Measurements from ENCODE around the gene KCNJ6. TPM values are rescaled to one million over a fixed set of nuclear protein-coding genes. Genes with fewer than 3 reads are reported as not detected.
A peak's percentile ranks its signal among the peaks of the same experiment; 100 is the strongest.
"Not testable (repeated sequence)": the region's sequence is repeated elsewhere in the genome, so short reads cannot be mapped to it uniquely, and the experiment has no call there.

Gene KCNJ6
- polyA plus RNA-seq, 1 donor, result 2.1 TPM

DNA sequence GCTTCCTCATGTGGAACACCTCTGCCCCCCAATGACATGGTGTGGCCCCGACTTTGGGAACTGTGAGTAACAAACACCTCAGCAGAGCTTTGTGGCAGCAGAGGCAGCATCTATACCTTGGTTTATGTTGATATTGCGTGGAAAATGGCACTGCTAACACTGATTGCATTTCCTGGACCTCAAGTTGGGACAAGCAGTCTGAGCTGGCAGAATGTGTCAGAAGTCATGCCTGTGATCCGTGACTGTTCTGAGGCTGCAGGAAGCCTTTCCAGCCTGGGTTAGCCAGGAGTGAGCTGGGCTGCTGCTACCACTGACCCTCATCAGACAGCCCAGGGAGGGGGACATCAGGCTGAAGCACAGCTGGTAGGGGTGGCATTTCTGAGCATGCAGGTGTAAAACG is 268.5 kb downstream of the KCNJ6 start:
- no peak for DNase-seq (ENCODE audit: low read depth)

DNA sequence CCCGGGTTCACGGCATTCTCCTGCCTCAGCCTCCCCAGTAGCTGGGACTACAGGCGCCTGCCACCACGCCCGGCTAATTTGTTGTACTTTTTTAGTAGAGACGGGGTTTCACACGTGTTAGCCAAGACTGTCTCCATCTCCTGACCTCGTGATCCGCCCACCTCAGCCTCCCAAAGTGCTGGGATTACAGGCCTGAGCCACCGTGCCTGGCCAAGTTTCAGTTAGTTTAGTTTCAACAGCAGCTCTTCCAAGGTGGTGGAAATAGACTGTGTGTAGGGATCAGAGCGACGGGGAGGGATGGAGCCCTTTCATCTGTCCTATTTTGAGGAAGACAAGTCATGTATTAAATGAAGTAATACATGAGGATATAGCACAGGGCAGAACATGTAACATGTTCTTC is 269.5 kb downstream of the KCNJ6 start:
- not testable (repeated sequence) for DNase-seq (ENCODE audit: low read depth)

DNA sequence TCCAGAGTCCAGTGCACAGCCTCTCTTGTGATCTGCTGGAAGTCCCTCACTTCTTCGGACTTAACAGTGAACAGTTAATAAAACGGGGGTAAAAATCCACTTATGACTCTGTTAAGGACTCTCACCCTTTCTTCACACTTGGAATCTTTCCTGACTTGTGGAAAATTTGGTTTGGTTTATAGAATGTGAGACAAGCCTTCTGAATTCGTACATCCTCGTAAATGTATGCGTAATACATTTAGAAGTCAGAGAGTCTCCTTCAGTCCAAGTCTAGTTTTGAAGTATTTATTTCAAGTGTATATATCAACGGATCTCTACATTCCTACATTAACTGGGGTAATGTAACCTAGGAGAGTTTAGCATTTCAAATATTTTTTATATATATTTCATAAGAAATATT is 270.4 kb downstream of the KCNJ6 start:
- DNase-seq (ENCODE audit: low read depth), result no peak

DNA sequence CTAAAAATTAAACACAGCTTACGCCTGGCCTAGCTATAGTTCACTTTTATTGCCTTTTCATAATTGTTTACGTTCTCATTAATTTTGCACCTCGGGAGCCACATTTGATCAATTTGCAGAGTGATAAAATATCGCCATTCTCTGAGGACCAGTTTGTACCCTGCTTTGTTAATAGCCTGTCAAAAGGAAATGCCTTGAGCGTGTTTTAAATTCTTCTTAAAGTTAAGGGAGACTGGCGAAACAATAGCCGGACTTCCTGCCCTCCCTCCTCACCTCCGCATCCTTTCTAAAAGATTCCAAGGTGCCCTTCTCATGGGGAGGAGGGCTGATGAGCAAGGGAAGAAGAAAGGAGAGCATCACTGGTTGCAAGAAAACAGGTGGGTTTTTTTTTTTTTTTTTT is 271.6 kb downstream of the KCNJ6 start:
- DNase-seq (ENCODE audit: low read depth), result no peak

DNA sequence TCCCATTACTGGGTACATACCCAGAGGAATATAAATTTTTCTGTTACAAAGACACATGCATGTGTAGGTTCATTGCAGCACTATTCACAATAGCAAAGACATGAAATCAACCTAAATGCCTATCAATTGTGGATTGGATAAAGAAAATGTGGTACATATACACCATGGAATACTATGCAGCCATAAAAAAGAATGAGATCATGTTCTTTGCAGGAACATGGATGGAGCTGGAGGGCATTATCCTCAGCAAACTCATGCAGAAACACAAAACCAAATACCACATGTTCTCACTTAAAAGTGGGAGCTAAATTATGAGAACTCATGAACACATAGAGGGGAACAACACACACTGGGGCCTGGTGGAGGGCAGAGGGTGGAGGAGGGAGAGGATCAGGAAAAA is 272.4 kb downstream of the KCNJ6 start:
- not testable (repeated sequence) for DNase-seq (ENCODE audit: low read depth)

DNA sequence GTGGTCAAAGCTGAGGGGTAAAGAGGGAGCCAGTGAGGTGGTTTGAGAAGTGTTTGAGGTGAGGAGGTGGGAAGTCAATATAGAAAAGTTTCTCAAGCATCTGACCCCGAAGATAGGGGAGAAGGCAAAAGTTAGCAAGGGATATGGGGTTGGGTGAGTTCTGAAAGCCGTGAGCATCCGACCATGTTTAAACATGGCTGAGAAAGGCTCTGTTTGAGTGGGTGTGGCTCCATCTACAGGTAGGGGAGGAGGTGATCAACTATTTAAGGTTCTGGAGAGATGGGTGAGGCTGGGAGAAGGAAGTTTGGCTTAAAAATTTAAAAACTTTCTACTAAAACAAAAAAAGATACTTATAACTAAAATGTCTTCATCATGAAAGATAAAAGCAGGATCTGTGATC is 273.8 kb downstream of the KCNJ6 start:
- DNase-seq (ENCODE audit: low read depth), result no peak

DNA sequence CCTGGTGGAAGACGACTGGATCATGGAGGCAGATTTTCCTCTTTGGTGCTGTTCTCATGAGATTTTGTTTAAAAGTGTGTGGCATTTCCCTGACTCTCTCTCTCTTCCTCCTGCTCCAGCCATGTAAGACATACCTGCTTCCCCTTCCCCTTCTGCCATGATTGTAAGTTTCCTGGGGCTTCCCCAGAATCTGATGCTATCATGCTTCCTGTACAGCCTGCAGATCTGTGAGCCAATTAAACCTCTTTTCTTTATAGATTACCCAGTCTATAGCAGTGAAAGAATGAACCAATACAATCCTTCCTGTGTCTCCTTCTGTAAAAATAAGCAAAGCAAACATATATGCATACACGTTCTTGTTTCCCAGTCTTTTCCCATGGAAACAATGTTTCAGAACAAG is 276.5 kb downstream of the KCNJ6 start:
- DNase-seq (ENCODE audit: low read depth), result no peak

DNA sequence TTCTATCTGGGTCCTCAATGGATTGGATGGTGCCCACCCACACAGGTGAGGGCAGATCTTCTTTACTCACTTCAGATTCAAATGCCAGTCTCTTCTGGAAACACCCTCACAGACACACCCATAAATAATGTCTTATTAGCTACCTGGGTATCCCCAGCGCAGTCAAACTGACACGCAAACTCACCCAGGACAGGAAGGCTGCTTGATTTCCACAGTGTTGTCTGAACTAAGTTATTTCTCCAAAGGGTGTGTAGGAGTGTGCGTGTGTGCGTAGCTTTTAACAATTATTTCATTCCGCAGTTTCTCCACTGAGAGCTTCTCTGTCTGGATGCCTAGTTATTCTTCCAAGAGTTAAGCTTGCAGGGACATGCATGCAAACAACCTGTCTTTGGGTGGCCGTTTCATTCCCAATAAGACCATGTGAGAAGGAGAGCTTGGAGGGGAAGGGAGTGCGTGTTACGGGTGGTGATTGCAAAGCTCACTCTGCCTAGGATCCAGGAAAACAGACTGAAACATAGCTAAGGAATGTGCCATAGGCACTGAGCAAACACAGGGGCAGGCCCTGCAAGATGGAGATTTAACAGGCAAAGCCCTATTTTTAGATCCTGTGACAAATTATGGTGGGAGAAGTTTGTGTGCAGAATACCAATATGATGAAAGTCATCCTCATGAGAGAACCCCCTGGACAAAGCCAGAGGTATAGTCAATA is 280.0 kb downstream of the KCNJ6 start:
- no peak for DNase-seq (ENCODE audit: low read depth)

DNA sequence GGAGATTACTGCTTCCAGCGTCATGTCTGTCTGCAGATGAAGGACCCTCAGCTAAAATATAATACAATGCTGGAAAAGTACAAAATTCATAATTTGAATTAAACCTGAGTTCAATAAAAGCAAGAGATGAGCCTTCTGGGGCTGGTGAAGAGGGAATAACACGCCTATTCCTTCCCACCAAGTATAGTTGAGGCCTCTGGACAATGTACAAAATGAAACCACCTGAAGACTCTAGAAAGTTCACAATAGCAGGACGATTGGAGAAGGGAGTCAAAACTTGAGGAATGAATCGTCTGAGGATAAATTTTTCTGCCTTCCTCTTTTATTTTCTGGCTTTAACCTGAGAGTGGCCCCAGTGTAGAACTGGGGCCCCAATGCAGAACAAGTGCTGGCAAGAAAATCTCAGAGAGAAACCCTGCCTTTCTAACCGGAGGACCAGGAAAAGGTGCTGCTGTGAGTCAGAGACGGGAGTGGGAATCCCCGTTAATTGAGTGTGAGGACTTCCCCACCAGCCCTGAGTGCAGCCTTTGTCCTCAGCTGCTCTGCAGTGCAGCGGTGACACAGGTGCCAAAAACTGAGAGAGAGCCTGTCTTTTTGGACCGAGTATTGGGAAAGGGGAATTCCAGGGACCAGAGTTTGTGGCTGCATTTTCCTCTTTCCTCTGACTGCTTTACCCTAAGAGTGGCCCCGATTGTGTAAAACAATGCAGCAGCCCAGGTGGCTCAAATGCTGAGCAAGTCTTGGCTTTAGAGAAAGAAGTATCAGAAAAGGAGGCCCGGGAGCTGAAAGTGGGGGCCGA is 284.7 kb downstream of the KCNJ6 start:
- peak; percentile 5 for DNase-seq (ENCODE audit: low read depth)

DNA sequence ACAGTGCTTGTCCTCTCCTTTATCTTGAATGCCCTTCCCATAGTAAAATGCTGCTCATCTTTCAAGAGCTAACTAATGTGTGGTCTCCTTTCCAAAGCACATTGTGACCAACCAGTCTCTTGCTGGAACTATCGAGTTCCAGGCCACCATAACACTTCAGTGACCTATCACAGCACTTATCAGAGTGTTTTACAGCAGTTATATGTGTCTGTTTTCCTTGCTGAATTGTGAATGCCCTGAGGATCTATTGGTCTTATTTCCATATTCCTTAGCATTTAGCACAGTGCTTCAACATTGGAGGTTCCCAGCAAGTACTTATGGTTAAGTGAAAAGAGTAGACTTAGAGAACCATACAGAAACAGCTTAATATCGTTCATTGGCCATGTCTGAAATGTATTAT is 285.4 kb downstream of the KCNJ6 start:
- DNase-seq (ENCODE audit: low read depth), result no peak

DNA sequence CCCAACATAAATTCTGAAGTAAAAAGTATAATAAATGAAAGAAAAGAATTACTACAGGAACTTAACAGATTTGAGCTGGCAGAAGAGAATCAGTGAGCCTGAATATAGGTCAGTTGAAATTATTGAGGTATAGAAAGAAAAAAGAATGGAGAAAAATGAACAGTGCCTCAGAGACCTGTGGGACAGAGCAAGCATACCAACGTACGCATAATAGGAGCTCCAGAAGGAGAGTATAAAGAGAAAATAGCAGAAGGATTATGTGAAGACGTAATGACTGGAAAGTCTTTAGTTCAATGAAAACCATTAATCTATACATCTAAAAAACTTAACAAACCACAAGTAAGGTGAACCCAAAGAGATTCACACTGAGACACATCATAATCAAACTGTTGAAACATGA is 287.9 kb downstream of the KCNJ6 start:
- no peak for DNase-seq (ENCODE audit: low read depth)

DNA sequence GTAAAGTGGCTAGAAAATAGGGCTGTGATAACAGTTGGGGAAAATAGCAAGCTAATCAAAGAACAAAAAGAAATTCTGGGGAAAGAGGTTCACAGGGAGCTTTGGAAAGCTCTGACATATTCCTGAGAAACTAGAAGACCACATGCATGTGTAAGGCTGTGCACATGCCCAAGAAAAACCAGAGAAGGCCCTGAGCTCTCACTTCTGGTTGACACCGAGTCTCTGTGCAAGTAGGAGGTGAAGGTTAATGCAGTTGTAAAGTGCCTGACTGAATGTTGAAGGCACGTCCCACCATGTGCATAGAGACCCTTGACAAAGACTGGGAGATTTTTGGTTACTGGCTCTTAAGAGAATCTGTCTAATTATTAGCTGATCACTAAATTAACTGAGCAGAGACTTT is 288.7 kb downstream of the KCNJ6 start:
- DNase-seq (ENCODE audit: low read depth), result no peak

DNA sequence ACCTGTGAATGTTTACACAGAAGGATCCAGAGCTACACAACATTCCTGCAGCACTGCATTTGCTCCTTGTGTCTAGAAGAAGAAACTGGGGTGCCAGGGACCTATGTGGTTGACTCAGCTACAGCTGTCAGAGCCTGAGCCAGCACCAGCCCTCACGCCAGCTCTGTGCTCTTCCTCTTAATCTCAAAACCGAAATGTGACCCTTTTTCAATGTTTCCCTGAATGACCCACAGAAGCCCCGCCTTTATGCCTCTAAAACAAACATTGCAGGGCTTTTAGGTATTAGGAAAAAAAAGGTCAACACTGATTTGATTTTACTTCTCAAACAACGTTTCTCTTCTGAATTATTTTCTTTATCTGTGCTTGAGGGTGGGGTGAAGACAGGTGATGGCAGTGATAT is 289.2 kb downstream of the KCNJ6 start:
- DNase-seq (ENCODE audit: low read depth), result no peak

DNA sequence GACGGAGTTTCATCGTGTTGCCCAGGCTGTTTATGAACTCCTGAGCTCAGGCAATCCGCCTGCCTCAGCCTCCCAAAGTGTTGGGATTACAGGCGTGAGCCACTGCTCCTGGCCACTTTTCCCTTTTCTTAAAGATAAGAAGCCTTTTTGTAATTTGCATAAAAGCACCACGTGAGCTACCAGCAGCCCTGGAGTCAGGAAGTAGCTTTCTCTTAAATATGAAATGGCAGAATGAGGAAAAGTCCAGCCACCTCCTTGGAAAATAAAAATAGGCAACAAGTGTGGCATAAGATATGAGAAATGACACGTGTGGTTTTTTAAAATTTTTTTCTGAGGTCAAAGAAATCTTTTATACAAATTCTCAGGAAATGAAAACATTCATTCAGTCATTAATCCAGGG is 289.9 kb downstream of the KCNJ6 start:
- DNase-seq (ENCODE audit: low read depth), result no peak

DNA sequence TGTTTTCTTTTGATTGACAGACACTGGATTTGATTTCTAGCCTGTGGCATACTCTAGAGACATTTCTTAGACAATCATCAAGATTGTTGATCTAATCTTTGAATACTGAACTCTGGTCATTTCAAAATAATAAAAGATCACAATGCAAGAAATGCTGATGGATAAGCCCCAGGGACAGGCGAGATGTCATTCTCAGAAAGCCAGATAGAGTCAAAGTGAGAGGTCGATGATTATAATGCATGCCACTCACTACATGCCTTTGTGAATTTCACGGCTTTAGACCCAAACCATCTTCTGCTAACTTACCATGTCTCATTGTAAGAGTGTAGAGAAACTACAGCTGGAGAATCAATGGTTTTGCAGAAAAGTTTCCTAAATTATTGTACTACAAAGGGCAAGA is 292.6 kb downstream of the KCNJ6 start:
- no peak for DNase-seq (ENCODE audit: low read depth)

DNA sequence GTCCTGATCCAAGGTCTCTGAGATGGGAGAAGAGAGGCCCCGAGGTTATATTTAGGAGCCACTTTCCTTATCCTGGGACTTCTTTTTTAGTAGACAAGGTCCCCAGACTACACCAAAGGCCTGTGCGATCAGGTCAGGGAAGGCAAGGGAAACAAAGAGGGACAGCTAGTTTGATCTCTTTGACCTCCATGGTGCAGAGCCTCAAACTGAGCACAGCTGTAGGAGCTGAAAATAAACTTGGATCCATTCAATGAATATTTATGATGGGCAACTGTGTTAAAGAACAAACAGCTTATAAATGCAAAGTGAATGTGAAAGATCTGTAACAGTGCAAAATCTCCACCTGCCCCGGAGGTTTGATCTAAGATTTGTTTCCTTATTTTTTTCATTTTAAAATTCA is 293.1 kb downstream of the KCNJ6 start:
- DNase-seq (ENCODE audit: low read depth), result no peak

DNA sequence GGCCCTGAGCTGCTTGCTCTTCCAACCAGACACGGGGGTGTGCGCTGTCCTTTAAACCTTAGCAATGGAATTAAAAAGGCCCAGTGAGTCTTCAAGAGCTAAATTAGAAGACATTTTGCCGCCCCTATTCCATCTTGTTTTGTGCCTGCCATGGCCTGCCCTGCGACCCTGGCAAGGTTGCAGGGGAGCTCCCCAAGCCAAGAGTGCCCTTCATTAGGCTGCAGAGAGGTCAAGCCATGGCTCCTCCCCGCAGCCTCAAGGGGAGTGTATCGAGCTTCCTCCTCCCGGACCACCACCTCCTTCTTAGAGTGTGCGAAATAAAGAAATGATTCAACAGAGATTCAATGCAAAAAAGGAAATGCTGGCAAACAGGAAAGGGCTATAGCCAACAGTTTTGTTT is 293.5 kb downstream of the KCNJ6 start:
- no peak for DNase-seq (ENCODE audit: low read depth)

DNA sequence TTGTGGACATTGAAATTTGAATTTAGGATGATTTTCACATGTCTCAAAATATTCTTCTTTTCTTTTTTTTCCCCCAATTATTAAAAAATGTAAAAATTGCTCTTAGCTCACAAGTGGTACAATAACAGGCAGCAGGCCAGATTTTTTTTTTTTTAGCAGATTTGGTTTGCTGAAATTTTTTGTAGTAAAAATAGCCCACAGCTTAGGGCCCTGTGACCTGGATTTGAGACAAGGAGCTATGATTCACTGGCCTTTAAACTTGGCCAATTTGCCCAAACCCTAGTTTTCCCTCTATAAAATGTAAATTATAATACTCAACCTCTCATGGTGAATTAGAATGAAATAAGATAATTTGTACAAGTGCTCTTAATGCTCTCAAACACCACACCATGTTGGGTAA is 295.9 kb downstream of the KCNJ6 start:
- DNase-seq (ENCODE audit: low read depth), result no peak

DNA sequence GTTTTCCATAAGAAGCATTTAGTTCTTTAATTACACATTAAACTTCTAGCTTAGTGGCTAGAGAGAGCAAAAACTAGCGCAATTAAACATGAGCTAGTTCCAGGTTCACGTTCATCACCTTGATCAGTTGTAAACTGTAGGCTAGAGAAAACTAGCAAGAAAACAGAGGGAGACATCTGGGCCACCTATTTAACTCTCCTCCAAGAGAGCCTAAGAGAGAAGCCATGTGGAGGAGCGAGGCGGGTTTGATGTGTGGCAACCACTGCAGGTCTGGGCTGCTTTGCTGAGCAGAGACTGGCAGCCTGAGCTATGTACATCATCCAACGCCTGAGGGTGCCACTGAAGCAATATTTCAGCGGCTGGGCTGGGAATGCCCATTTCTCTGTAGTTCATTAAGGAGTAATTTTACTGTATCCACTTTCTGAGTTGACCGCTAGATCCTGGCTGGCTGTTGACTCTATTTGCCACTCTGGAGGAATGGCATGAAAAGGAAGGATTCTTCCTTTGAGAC is 296.7 kb downstream of the KCNJ6 start:
- DNase-seq (ENCODE audit: low read depth), result no peak

DNA sequence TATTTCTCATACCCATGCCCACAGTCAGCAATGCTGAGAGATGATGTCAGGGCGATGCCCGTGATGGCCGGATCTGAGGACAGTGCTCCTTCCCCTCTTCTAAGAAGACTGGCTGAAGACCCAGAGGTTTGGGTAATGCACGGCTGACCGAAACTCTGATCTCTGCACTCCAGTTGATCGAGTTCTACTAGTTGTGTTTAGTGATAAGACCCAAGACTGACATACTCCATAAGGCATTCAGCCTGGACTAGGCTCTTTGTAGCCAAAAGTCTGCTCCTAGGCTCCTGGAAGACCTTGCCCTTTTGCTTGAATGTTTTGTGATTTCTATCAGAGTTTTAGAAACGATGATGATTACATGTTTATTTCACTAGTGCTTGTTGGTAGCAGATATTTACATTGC is 298.2 kb downstream of the KCNJ6 start:
- no peak for DNase-seq (ENCODE audit: low read depth)

DNA sequence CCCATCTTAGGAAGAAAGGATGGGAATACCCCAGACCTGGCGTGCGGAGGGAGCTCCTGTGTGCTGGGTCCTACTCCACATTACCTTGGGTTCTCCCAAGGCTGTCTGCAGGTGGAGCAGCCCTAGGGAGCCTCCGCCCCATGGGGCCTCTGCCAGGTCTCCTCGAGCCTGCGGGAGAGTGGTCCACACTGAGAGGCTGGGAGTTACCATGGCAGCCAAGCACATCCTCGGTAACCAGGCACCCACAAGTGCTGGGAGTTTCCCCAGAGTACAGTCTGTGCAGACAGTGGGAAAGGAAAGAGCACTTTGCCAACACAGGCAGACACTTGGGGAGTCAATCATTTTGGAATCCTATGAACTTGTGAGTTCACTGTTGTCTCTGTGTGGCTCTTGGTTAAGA is 300.3 kb downstream of the KCNJ6 start:
- no peak for DNase-seq (ENCODE audit: low read depth)

DNA sequence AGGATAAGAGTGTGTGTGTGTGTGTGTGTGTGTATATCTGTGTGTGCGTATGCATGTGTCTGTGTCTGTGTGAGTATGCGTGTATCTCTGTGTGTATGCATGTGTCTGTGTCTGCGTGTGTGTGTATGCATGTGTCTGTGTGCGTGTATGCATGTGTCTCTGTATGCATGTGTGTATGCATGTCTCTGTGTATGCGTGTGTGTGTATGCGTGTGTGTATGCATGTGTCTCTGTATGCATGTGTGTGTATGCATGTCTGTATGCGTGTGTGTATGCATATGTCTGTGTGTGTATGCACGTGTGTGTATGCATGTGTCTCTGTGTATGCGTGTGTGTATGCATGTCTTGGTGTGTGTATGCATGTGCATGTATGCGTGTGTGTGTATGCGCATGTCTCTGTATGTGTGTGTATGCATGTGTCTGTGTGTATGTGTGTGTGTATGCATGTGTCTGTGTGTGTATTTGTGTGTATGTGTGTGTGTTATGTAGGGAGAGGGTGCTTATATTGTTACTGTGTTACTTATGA is 301.8 kb downstream of the KCNJ6 start:
- no peak for DNase-seq (ENCODE audit: low read depth)

DNA sequence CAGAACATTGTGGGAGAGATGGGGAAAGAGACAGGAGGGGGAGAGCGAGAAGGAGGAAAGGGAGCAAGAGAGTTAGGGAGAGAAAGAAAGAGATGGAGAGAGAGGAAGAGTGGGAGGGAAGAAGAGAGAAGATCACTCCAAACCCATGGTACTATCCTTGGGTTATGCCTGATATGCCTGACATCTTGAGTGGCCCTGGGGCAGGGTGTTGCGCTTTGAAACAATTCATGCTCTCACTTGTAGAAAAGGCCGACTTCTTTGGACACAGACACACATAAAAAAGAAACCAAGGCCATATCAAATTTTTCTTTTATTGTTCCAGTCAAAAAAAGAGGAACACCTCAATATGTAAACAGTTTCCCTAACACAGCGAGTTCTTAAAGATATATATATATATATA is 309.2 kb downstream of the KCNJ6 start:
- no peak for DNase-seq (ENCODE audit: low read depth)
